NCI-H446 (cell line): ENCODE results near the gene DIAPH1.

ENCODE experiments used
- DNase-seq, 2 experiments: peaks; one replicate each; lab custom pipeline; 2025; lab: John Stamatoyannopoulos, UW

The DIAPH1 gene

GRCh38 chr5:141484310-141484640 lies 134.5 kb downstream of the DIAPH1 start:
- DNase-seq, result no peak

- no peak for DNase-seq
These were observed 134.9 kb downstream of the DIAPH1 start for GRCh38 chr5:141483902-141484301.

- no peak for DNase-seq
These were observed 139.0 kb downstream of the DIAPH1 start for GRCh38 chr5:141479776-141480175.

- DNase-seq, result no peak
These were observed 140.4 kb downstream of the DIAPH1 start for GRCh38 chr5:141478321-141478945.

- DNase-seq, result no peak
These were observed 141.0 kb downstream of the DIAPH1 start for GRCh38 chr5:141477815-141478214.

- no peak for DNase-seq
These were observed 141.7 kb downstream of the DIAPH1 start for GRCh38 chr5:141477044-141477575.

- DNase-seq, result no peak
These were observed 142.5 kb downstream of the DIAPH1 start for GRCh38 chr5:141476132-141476911.

- DNase-seq, result peak; percentile 69 to 93
These were observed 143.1 kb downstream of the DIAPH1 start, which contains the start of gene PCDHGC3 for GRCh38 chr5:141475625-141476131. Gene PCDHGC3, plus strand, starts transcription at chr5:141475966. Its CDS starts 151 bp downstream, at chr5:141476117.

- DNase-seq, result no peak
These were observed 153.4 kb downstream of the DIAPH1 start for GRCh38 chr5:141465351-141465750.
